B cell (primary cell): ENCODE results near the gene RNF112. TPM values are rescaled to one million over a fixed set of nuclear protein-coding genes. Genes with fewer than 3 reads are reported as not detected.
"Not testable (repeated sequence)": the region's sequence is repeated elsewhere in the genome, so short reads cannot be mapped to it uniquely, and the experiment has no call there.

Experiments
- ATAC-seq: fragments of 200-7000 bp; cut with Tn5 transposase; one replicate; pipeline ENCODE4 v1.10.0; 2021; ENCODE audit warnings: low read depth, mild to moderate bottlenecking, moderate number of reproducible peaks, moderate library complexity
- CTCF ChIA-PET: fragments of 350-600 bp; sonication (Branson Sonifier 250); formaldehyde crosslinking; loops from one replicate; lab custom pipeline; 2021; ENCODE audit warnings: antibody characterized with exemption, inconsistent platforms; lab: Charles Lee
- POLR2A ChIA-PET: fragments of 350-600 bp; sonication (Branson Sonifier 250); formaldehyde crosslinking; loops from one replicate; lab custom pipeline; 2021; ENCODE audit warnings: antibody characterized with exemption; lab: Charles Lee
- DNase-seq: peaks from one replicate; pipeline ENCODE4 v3.0.0; 2013
- H2AFZ ChIP-seq: 2 replicates; pipeline ENCODE4 v1.6.1; 2012; ENCODE audit warnings: mild to moderate bottlenecking, low read depth, low read length; ENCODE audit not compliant: insufficient read depth, poor library complexity, severe bottlenecking
- H3K27ac ChIP-seq, 2 donors: 1 replicate in 1 of 2; 2 replicates in 1 of 2; pipeline ENCODE4 v1.5.1; 2012 to 2013; ENCODE audit warnings: low read length in 2 of 2, mild to moderate bottlenecking in 2 of 2, moderate library complexity in 1 of 2
- H3K27me3 ChIP-seq, 4 experiments: fragments of 200-600 bp in 1 of 4; sonication (generic) in 1 of 4; replicated peaks in 1 of 4; 1 replicate in 2 of 4; 2 replicates in 2 of 4; pipeline versions ENCODE4 v1.6.1 to v1.7.0; 2013 to 2016; ENCODE audit warnings: low read length in 3 of 4, mild to moderate bottlenecking in 2 of 4, mixed read lengths in 1 of 4, moderate library complexity in 1 of 4; ENCODE audit not compliant: insufficient read depth in 4 of 4, control insufficient read depth in 3 of 4; ENCODE audit errors: control extremely low read depth in 1 of 4
- H3K36me3 ChIP-seq, 2 experiments: replicated peaks in 1 of 2; 1 replicate in 1 of 2; 2 replicates in 1 of 2; pipeline versions ENCODE4 v1.6.1 to v1.7.1; 2013; ENCODE audit warnings: low read length in 1 of 2; ENCODE audit not compliant: insufficient read depth in 2 of 2, control insufficient read depth in 1 of 2; ENCODE audit errors: control extremely low read depth in 1 of 2, extremely low read depth in 1 of 2
- H3K4me1 ChIP-seq, 2 donors: fragments of 200-600 bp in 1 of 2; sonication (generic) in 1 of 2; 1 replicate in 1 of 2; 2 replicates in 1 of 2; pipeline versions ENCODE4 v1.5.1 to v1.6.1; 2013 to 2017; ENCODE audit warnings: low read length in 2 of 2; ENCODE audit not compliant: control insufficient read depth in 2 of 2, insufficient read depth in 2 of 2
- H3K4me2 ChIP-seq: replicated peaks from 2 replicates; pipeline ENCODE3; 2012; ENCODE audit warnings: mild to moderate bottlenecking, low read depth, low read length; ENCODE audit not compliant: poor library complexity, severe bottlenecking
- H3K4me3 ChIP-seq, 5 experiments: fragments of 200-600 bp in 1 of 5; sonication (generic) in 1 of 5; 1 replicate in 3 of 5; 2 replicates in 2 of 5; pipeline versions ENCODE4 v1.5.1 to v1.7.0; 2011 to 2016; ENCODE audit warnings: low read length in 4 of 5, mild to moderate bottlenecking in 4 of 5, low read depth in 2 of 5, control low read depth in 1 of 5, moderate library complexity in 1 of 5; ENCODE audit not compliant: insufficient read depth in 1 of 5; ENCODE audit errors: control extremely low read depth in 1 of 5, extremely low read depth in 1 of 5
- H3K79me2 ChIP-seq: fragments of 200-600 bp; sonication (generic); one replicate; pipeline ENCODE4 v1.6.0; 2016; ENCODE audit warnings: low read length; ENCODE audit not compliant: control insufficient read depth, insufficient read depth
- H3K9ac ChIP-seq: fragments of 200-600 bp; sonication (generic); 2 replicates; pipeline ENCODE4 v1.6.1; 2017; ENCODE audit warnings: mild to moderate bottlenecking, low read length, moderate library complexity
- H3K9me3 ChIP-seq, 3 donors: one replicate each; pipeline versions ENCODE4 v1.6.1 to v1.7.1; 2013; ENCODE audit warnings: low read length in 2 of 3; ENCODE audit not compliant: control insufficient read depth in 2 of 3, insufficient read depth in 1 of 3; ENCODE audit errors: control extremely low read depth in 1 of 3
- H4K20me1 ChIP-seq: 2 replicates; pipeline ENCODE4 v1.6.0; 2012; ENCODE audit warnings: mild to moderate bottlenecking, low read length; ENCODE audit not compliant: insufficient read depth, control insufficient read depth, poor library complexity, severe bottlenecking
- H3K27ac Mint-ChIP-seq: one replicate; pipeline ENCODE4 v1.8.0; 2021; ENCODE audit warnings: mixed read lengths
- H3K27me3 Mint-ChIP-seq: one replicate; pipeline ENCODE4 v1.8.0; 2021; ENCODE audit warnings: mixed read lengths
- H3K4me1 Mint-ChIP-seq: one replicate; pipeline ENCODE4 v1.8.0; 2021; ENCODE audit warnings: mixed read lengths
- H3K4me3 Mint-ChIP-seq: one replicate; pipeline ENCODE4 v1.8.0; 2021; ENCODE audit warnings: mixed read lengths
- H3K9me3 Mint-ChIP-seq: one replicate; pipeline ENCODE4 v1.8.0; 2022; ENCODE audit warnings: mixed read lengths; ENCODE audit not compliant: insufficient read depth
- EZH2 ChIP-seq: IDR thresholded peaks from 2 replicates; pipeline ENCODE4 v1.6.1; 2012; ENCODE audit warnings: borderline replicate concordance, low read depth, mild to moderate bottlenecking, moderate library complexity, low read length; ENCODE audit not compliant: insufficient read depth, poor library complexity, severe bottlenecking
- WGBS: methylation state at CpG from one replicate; pipeline ENCODE4 v1.1.5; 2013; ENCODE audit warnings: missing lambda C conversion rate; ENCODE audit not compliant: insufficient coverage; 5-methylcytosine and 5-hydroxymethylcytosine counted together
- intact Hi-C: fragments of 100-400 bp; cut with micrococcal nuclease; formaldehyde crosslinking; loops from one replicate; pipeline ENCODE4 v1.10.0; 2022
- polyA plus RNA-seq: library from polyadenylated mRNA; depleted of rRNA; stranded (reverse); fragments of >200 nt; gene quantifications from 2 replicates; pipeline ENCODE4 v1.2.3, GENCODE V29; 2012
- total RNA-seq, 2 donors: library from RNA; stranded (reverse); fragments of 120-200 nt in 1 of 2; gene quantifications; 1 replicate in 1 of 2; 2 replicates in 1 of 2; pipeline versions ENCODE4 v1.2.3 to v1.2.4, GENCODE V29; 2013 to 2022
- TF ChIP-seq, protein P1 (sequence below): fragments of 200-600 bp; IDR thresholded peaks from one replicate; pipeline ENCODE4 v1.8.0; 2022; ENCODE audit warnings: antibody characterized with exemption, mild to moderate bottlenecking

The RNF112 gene
- total and polyA plus RNA-seq, 2 donors (not counting 1 experiment from before 2014, with no cell fraction given), result 0.30 to 0.62 TPM

DNA sequence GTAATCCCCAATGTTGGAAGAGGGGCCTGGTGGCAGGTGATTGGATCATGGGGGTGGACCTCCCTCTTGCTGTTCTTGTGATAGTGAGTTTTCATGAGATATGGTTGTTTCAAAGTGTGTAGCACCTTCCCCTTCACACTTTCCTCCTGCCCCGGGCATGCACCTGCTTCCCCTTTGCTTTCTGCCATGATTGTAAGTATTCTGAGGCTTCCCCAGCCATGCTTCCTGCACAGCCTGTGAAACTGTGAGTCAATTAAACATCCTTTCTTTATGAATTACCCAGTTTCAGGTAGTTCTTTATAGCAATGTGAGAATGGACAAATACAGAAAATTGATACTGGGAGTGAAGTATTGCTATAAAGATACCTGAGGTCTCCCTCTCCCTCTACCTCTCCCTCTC is 29.4 kb downstream of the RNF112 start:
- Mint-ChIP-seq H3K4me1 (no peaks in the 10 kb centered on the region), H3K9me3 (peaks cover 7% of the 10 kb centered on the region), H3K27me3 (peaks cover 4% of the 10 kb centered on the region), H3K27ac (no peak overlapping the region), H3K4me3 (no peak overlapping the region)
- Histone ChIP-seq H3K4me3 (no peak overlapping the region), H3K9ac (no peak overlapping the region), H3K36me3 (no peaks in the 10 kb centered on the region), H2AFZ (no peak overlapping the region), H3K27me3 (peaks cover 0 to 7% (median 2%) of the 10 kb centered on the region in 4 experiments), H3K27ac (no peak overlapping the region), H3K4me2 (no peak overlapping the region), H3K79me2 (no peaks in the 10 kb centered on the region), H3K9me3 (peaks cover 1 to 13% (median 13%) of the 10 kb centered on the region in 3 donors), H4K20me1 (no peaks in the 10 kb centered on the region), H3K4me1 (no peaks in the 10 kb centered on the region)
- intact Hi-C loops, result no loop called here
- CTCF ChIA-PET, result no interaction called here
- POLR2A ChIA-PET, result no interaction called here
- DNase-seq (no peak), ATAC-seq (no peak)
- TF ChIP-seq EZH2, result no peak
- TF ChIP-seq, protein P1, sequence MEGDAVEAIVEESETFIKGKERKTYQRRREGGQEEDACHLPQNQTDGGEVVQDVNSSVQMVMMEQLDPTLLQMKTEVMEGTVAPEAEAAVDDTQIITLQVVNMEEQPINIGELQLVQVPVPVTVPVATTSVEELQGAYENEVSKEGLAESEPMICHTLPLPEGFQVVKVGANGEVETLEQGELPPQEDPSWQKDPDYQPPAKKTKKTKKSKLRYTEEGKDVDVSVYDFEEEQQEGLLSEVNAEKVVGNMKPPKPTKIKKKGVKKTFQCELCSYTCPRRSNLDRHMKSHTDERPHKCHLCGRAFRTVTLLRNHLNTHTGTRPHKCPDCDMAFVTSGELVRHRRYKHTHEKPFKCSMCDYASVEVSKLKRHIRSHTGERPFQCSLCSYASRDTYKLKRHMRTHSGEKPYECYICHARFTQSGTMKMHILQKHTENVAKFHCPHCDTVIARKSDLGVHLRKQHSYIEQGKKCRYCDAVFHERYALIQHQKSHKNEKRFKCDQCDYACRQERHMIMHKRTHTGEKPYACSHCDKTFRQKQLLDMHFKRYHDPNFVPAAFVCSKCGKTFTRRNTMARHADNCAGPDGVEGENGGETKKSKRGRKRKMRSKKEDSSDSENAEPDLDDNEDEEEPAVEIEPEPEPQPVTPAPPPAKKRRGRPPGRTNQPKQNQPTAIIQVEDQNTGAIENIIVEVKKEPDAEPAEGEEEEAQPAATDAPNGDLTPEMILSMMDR, result no peak
- no CpG with 5 or more reads among the region's 1 CpG for WGBS

DNA sequence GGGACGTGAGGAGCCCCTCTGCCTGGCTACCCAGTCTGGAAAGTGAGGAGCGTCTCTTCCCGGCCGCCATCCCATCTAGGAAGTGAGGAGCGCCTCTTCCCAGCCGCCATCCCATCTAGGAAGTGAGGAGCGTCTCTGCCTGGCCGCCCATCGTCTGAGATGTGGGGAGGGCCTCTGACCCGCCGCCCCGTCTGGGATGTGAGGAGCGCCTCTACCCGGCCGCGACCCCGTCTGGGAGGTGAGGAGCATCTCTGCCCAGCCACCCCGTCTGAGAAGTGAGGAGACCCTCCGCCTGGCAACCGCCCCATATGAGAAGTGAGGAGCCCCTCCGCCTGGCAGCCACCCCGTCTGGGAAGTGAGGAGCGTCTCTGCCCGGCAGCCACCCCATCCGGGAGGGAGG is 30.3 kb downstream of the RNF112 start:
- H3K9ac ChIP-seq, H3K4me1 ChIP-seq, DNase-seq, H3K36me3 ChIP-seq, H3K4me3 ChIP-seq, H3K9me3 Mint-ChIP-seq, H3K4me2 ChIP-seq, H3K27ac ChIP-seq, POLR2A ChIA-PET, H3K79me2 ChIP-seq, intact Hi-C loops, H3K27me3 Mint-ChIP-seq, H3K27ac Mint-ChIP-seq, H3K4me1 Mint-ChIP-seq, ATAC-seq, H4K20me1 ChIP-seq, H3K27me3 ChIP-seq, H3K4me3 Mint-ChIP-seq, H2AFZ ChIP-seq, CTCF ChIA-PET: not testable (repeated sequence)
- H3K9me3 ChIP-seq, result peaks cover 1 to 13% (median 13%) of the 10 kb centered on the region in 3 donors
- WGBS, result 98% methylated on average over 8 of the region's 25 CpGs
